Ishikawa (cell line): ENCODE results near the gene CHN1.

ENCODE experiments used
- CEBPB ChIP-seq: IDR thresholded peaks from 2 replicates; pipeline ENCODE4 v1.6.1; 2012
- CREB1 ChIP-seq: IDR thresholded peaks from 2 replicates; pipeline ENCODE4 v1.6.1; 2012; ENCODE audit warnings: low read depth
- EGR1 ChIP-seq: IDR thresholded peaks from 2 replicates; pipeline ENCODE4 v1.6.1; 2012
- EP300 ChIP-seq: IDR thresholded peaks from 2 replicates; pipeline ENCODE4 v1.6.1; 2012; ENCODE audit warnings: borderline replicate concordance
- FOXM1 ChIP-seq: IDR thresholded peaks from 2 replicates; pipeline ENCODE4 v1.6.1; 2012; ENCODE audit warnings: low read depth, borderline replicate concordance
- NFIC ChIP-seq: IDR thresholded peaks from 2 replicates; pipeline ENCODE4 v1.6.1; 2012
- RAD21 ChIP-seq: IDR thresholded peaks from 2 replicates; pipeline ENCODE4 v1.6.1; 2012; ENCODE audit warnings: low read depth
- TAF1 ChIP-seq: IDR thresholded peaks from 2 replicates; pipeline ENCODE4 v1.6.1; 2012; ENCODE audit warnings: low read depth, mild to moderate bottlenecking
- TCF12 ChIP-seq: IDR thresholded peaks from 2 replicates; pipeline ENCODE4 v1.6.1; 2012; ENCODE audit warnings: low read depth
- TEAD4 ChIP-seq: IDR thresholded peaks from 2 replicates; pipeline ENCODE4 v1.6.1; 2012
- YY1 ChIP-seq: IDR thresholded peaks from 2 replicates; pipeline ENCODE4 v1.6.1; 2012; ENCODE audit warnings: low read depth
- TF ChIP-seq, protein P1 (sequence below): IDR thresholded peaks from 2 replicates; pipeline ENCODE4 v1.6.1; 2012
- TF ChIP-seq, protein P2 (sequence below): IDR thresholded peaks from 2 replicates; pipeline ENCODE4 v1.6.1; 2012
- TF ChIP-seq, protein P3 (sequence below): IDR thresholded peaks from 2 replicates; pipeline ENCODE4 v1.6.1; 2012; ENCODE audit warnings: low read depth, mild to moderate bottlenecking

DNA sequence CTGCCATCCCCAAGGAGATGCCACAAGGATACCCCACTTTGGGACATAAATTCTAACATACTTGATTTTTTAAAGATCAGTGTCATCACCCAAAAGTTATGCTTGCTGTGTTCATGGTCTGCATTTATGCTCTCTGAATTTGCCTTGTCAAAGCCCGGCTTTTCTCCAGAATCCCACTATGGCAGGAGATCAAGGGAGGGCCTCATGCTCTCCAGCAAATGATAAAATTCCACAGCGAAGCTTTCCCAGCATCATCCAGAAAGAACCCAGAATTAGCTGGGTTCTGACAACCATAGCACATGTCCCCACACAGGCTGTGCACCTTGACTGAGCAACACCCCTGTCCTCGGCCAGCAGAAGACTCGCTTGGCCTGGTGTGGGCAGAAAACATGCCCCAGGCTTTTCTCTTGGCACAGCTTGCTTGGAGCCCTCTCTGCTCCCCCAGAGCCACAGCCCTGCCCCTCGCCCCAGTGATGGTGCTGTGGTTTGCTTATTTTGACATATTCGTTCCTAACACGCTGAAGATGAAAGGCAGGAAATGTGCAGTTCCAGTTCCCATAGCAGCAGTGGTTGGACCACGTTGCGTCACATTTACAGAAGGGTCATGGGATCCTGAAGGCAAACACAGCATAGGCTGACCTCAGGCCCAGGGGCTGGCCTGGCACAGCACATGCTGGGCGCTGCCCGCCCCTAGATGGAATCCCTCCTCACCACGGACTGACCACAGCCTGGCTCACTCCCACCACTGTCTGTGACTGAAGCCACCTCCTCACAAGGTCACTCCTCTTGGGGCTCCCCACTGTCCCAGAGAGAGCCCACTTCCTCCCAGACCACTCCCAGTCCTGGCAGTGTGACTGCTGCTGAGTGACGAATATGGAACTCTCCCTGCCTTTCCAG is 226.8 kb downstream of the CHN1 start:
- TF ChIP-seq YY1: no peak
- TF ChIP-seq NFIC: no peak
- TF ChIP-seq, protein P1, sequence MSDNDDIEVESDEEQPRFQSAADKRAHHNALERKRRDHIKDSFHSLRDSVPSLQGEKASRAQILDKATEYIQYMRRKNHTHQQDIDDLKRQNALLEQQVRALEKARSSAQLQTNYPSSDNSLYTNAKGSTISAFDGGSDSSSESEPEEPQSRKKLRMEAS: no peak
- TF ChIP-seq EP300: no peak
- no peak for TF ChIP-seq CEBPB
- no peak for TF ChIP-seq RAD21
- no peak for TF ChIP-seq TAF1
- no peak for TF ChIP-seq TCF12
- TF ChIP-seq, protein P2, sequence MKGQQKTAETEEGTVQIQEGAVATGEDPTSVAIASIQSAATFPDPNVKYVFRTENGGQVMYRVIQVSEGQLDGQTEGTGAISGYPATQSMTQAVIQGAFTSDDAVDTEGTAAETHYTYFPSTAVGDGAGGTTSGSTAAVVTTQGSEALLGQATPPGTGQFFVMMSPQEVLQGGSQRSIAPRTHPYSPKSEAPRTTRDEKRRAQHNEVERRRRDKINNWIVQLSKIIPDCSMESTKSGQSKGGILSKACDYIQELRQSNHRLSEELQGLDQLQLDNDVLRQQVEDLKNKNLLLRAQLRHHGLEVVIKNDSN: no peak
- no peak for TF ChIP-seq FOXM1
- TF ChIP-seq CREB1: no peak
- TF ChIP-seq, protein P3, sequence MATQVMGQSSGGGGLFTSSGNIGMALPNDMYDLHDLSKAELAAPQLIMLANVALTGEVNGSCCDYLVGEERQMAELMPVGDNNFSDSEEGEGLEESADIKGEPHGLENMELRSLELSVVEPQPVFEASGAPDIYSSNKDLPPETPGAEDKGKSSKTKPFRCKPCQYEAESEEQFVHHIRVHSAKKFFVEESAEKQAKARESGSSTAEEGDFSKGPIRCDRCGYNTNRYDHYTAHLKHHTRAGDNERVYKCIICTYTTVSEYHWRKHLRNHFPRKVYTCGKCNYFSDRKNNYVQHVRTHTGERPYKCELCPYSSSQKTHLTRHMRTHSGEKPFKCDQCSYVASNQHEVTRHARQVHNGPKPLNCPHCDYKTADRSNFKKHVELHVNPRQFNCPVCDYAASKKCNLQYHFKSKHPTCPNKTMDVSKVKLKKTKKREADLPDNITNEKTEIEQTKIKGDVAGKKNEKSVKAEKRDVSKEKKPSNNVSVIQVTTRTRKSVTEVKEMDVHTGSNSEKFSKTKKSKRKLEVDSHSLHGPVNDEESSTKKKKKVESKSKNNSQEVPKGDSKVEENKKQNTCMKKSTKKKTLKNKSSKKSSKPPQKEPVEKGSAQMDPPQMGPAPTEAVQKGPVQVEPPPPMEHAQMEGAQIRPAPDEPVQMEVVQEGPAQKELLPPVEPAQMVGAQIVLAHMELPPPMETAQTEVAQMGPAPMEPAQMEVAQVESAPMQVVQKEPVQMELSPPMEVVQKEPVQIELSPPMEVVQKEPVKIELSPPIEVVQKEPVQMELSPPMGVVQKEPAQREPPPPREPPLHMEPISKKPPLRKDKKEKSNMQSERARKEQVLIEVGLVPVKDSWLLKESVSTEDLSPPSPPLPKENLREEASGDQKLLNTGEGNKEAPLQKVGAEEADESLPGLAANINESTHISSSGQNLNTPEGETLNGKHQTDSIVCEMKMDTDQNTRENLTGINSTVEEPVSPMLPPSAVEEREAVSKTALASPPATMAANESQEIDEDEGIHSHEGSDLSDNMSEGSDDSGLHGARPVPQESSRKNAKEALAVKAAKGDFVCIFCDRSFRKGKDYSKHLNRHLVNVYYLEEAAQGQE: no peak
- TF ChIP-seq EGR1: no peak
- no peak for TF ChIP-seq TEAD4
